ENCODE results near the gene BGN. TPM values are rescaled to one million over a fixed set of nuclear protein-coding genes. Genes with fewer than 3 reads are reported as not detected.

BGN gene
- total RNA-seq, 1 experiment from 2014 or later = 2.9 TPM

- Histone ChIP-seq H3K36me3 (ENCODE audit: control insufficient read depth, insufficient read depth, low read length) (no peaks in the 10 kb centered on the region), H3K27ac (ENCODE audit: low read length) (no peak within 1 kb of the TSS), H3K9me3 (ENCODE audit: control insufficient read depth, insufficient read depth, low read depth, low read length) (no peaks in the 10 kb centered on the region), H3K4me3 (ENCODE audit: low read depth in 2 of 2, low read length in 2 of 2) (no peak within 1 kb of the TSS; a peak in 1 of 4 replicates), H3K4me1 (ENCODE audit: control insufficient read depth, insufficient read depth, low read length) (peaks cover 12% of the 10 kb centered on the region), H3K27me3 (ENCODE audit: control insufficient read depth, insufficient read depth, low read length) (no peaks in the 10 kb centered on the region; the same call in 1 of the 2 replicates)
- intact Hi-C loops (cut with micrococcal nuclease; ENCODE audit: unreplicated experiment) = no loop called here
- in situ Hi-C loops (cut with HindIII; ENCODE audit: low pct_unique_long_range_greater_than_20kb, low sequenced_read_pairs) = no loop called here
- POLR2A ChIA-PET = no interaction called here
- ATAC-seq (no peak), DNase-seq (ENCODE audit: low read depth, low spot score) (no peak)
- no TSS peak for BruUV-seq (replicated peaks)
- CTCF ChIA-PET = no interaction called here
- no peak for TF ChIP-seq TCF7L2 (IDR thresholded peaks at IDR 0.05; ENCODE audit: low read depth, low read length)
- no peak for TF ChIP-seq CTCF (IDR thresholded peaks at IDR 0.05)
- TF ChIP-seq REST (IDR thresholded peaks at IDR 0.05; ENCODE audit: insufficient read depth in 1 of 2, low read depth in 2 of 2, low read length in 1 of 2) = no peak
- no peak for TF ChIP-seq POLR2AphosphoS5 (IDR thresholded peaks at IDR 0.05; ENCODE audit: low read depth, low read length)
- TF ChIP-seq SIN3A (IDR thresholded peaks at IDR 0.05; ENCODE audit: borderline replicate concordance, insufficient read depth, low read depth, low read length) = no peak
Measured at GRCh38 chrX:153517423-153517822, 22.6 kb downstream of the BGN start, which contains the start of gene ATP2B3. Gene ATP2B3 (plus strand): TSS chrX:153517642. CDS start chrX:153536248, 18,606 bp downstream.

GRCh38 chrX:153517946-153518834 lies 23.4 kb downstream of the BGN start:
- POLR2A ChIA-PET = no interaction called here
- in situ Hi-C loops (cut with HindIII; ENCODE audit: low pct_unique_long_range_greater_than_20kb, low sequenced_read_pairs) (no loop called here), intact Hi-C loops (cut with micrococcal nuclease; ENCODE audit: unreplicated experiment) (no loop called here)
- Histone ChIP-seq H3K27ac (ENCODE audit: low read length) (no peak overlapping the region), H3K36me3 (ENCODE audit: control insufficient read depth, insufficient read depth, low read length) (no peaks in the 10 kb centered on the region), H3K4me1 (ENCODE audit: control insufficient read depth, insufficient read depth, low read length) (peaks cover 12% of the 10 kb centered on the region), H3K4me3 (ENCODE audit: low read depth in 2 of 2, low read length in 2 of 2) (no peak overlapping the region; a peak in 1 of 4 replicates), H3K9me3 (ENCODE audit: control insufficient read depth, insufficient read depth, low read depth, low read length) (no peaks in the 10 kb centered on the region), H3K27me3 (ENCODE audit: control insufficient read depth, insufficient read depth, low read length) (no peaks in the 10 kb centered on the region; the same call in 1 of the 2 replicates)
- TF ChIP-seq TCF7L2 (IDR thresholded peaks at IDR 0.05; ENCODE audit: low read depth, low read length) (no peak), CTCF (IDR thresholded peaks at IDR 0.05) (no peak), SIN3A (IDR thresholded peaks at IDR 0.05; ENCODE audit: borderline replicate concordance, insufficient read depth, low read depth, low read length) (no peak), REST (IDR thresholded peaks at IDR 0.05; ENCODE audit: insufficient read depth in 1 of 2, low read depth in 2 of 2, low read length in 1 of 2) (no peak), POLR2AphosphoS5 (IDR thresholded peaks at IDR 0.05; ENCODE audit: low read depth, low read length) (no peak)
- DNase-seq (ENCODE audit: low read depth, low spot score) (no peak), ATAC-seq (0 out of 2 replicates have a peak, but pooled peaks have one; percentile 20)
- BruUV-seq (replicated peaks) = no TSS peak
- CTCF ChIA-PET = no interaction called here

All from Panc1 (cell line).